IMR-90 (cell line): Measurements from ENCODE around the gene GRIN2A. TPM values are rescaled to one million over a fixed set of nuclear protein-coding genes. Genes with fewer than 3 reads are reported as not detected.

ENCODE experiments used
- ATAC-seq: fragments of 200-7000 bp; cut with Tn5 transposase; 2 replicates; pipeline ENCODE4 v1.9.1; 2020; ENCODE audit warnings: low read depth, mild to moderate bottlenecking, moderate library complexity
- BruUV-seq: library from RNA; stranded (reverse); fragments of 400-500 nt; replicated peaks from 2 replicates; lab custom pipeline; 2021; lab: Mats Ljungman, UMichigan
- CTCF ChIA-PET: fragments of 300-600 bp; formaldehyde crosslinking; extraction: SDS; loops from one replicate; lab custom pipeline; 2021; ENCODE audit warnings: antibody characterized with exemption; lab: Yijun Ruan, JAX
- POLR2A ChIA-PET: fragments of 300-600 bp; sonication (Branson Sonifier 250); formaldehyde crosslinking; loops from one replicate; lab custom pipeline; 2022; ENCODE audit warnings: antibody characterized with exemption; ENCODE audit not compliant: unreplicated experiment; lab: Charles Lee
- DNase-seq: peaks from one replicate; pipeline ENCODE4 v3.0.0; 2013
- H2AFZ ChIP-seq: replicated peaks from 2 replicates; pipeline ENCODE3; 2013; ENCODE audit warnings: low read length, mild to moderate bottlenecking; ENCODE audit not compliant: poor library complexity
- H2AK5ac ChIP-seq: 2 replicates; pipeline ENCODE4 v1.6.1; 2013; ENCODE audit warnings: low read depth, low read length, inconsistent platforms
- H2AK9ac ChIP-seq: replicated peaks from 2 replicates; pipeline ENCODE3; 2013; ENCODE audit warnings: mild to moderate bottlenecking, low read depth, low read length, moderate library complexity; ENCODE audit not compliant: poor library complexity
- H2BK120ac ChIP-seq: 2 replicates; pipeline ENCODE4 v1.6.1; 2013; ENCODE audit warnings: low read depth, low read length, inconsistent platforms
- H2BK15ac ChIP-seq: 3 replicates; pipeline ENCODE4 v1.6.1; 2013; ENCODE audit warnings: low read depth, low read length, inconsistent platforms
- H2BK20ac ChIP-seq: 2 replicates; pipeline ENCODE4 v1.6.1; 2013; ENCODE audit warnings: low read depth, mild to moderate bottlenecking, inconsistent platforms, low read length, moderate library complexity
- H2BK5ac ChIP-seq: 2 replicates; pipeline ENCODE4 v1.6.1; 2013; ENCODE audit warnings: mild to moderate bottlenecking, low read depth, low read length, inconsistent platforms; ENCODE audit not compliant: poor library complexity, severe bottlenecking
- H3K14ac ChIP-seq: replicated peaks from 2 replicates; pipeline ENCODE4 v1.6.1; 2013; ENCODE audit warnings: low read depth, low read length, inconsistent platforms
- H3K18ac ChIP-seq: 2 replicates; pipeline ENCODE4 v1.6.1; 2013; ENCODE audit warnings: low read depth, low read length, control low read depth
- H3K23ac ChIP-seq: 2 replicates; pipeline ENCODE4 v1.6.1; 2013; ENCODE audit warnings: low read depth, low read length, inconsistent platforms
- H3K27ac ChIP-seq: 2 replicates; pipeline ENCODE4 v1.5.1; 2013; ENCODE audit warnings: mild to moderate bottlenecking, control low read depth, low read length; ENCODE audit not compliant: insufficient read depth
- H3K27me3 ChIP-seq: 2 replicates; pipeline ENCODE4 v1.6.1; 2013; ENCODE audit warnings: low read length; ENCODE audit not compliant: control insufficient read depth, insufficient read depth
- H3K36me3 ChIP-seq: 2 replicates; pipeline ENCODE4 v1.6.1; 2013; ENCODE audit warnings: low read length, mixed read lengths; ENCODE audit not compliant: control insufficient read depth, insufficient read depth
- H3K4ac ChIP-seq: 2 replicates; pipeline ENCODE4 v1.6.1; 2013; ENCODE audit warnings: low read depth, low read length, inconsistent platforms
- H3K4me1 ChIP-seq: 2 replicates; pipeline ENCODE4 v1.6.1; 2013; ENCODE audit warnings: low read length, mixed read lengths; ENCODE audit not compliant: control insufficient read depth, insufficient read depth
- H3K4me2 ChIP-seq: 2 replicates; pipeline ENCODE4 v1.6.1; 2013; ENCODE audit warnings: low read depth, mild to moderate bottlenecking, control low read depth, low read length, moderate library complexity
- H3K4me3 ChIP-seq: 2 replicates; pipeline ENCODE4 v1.5.1; 2013; ENCODE audit warnings: low read depth, mild to moderate bottlenecking, control low read depth, low read length, moderate library complexity; ENCODE audit not compliant: insufficient read depth
- H3K56ac ChIP-seq: 2 replicates; pipeline ENCODE4 v1.6.1; 2013; ENCODE audit warnings: low read length, inconsistent platforms; ENCODE audit not compliant: insufficient read depth; ENCODE audit errors: extremely low read depth
- H3K79me1 ChIP-seq, 2 experiments: 2 replicates each; pipeline ENCODE4 v1.6.1; 2013; ENCODE audit warnings: low read length in 2 of 2, inconsistent platforms in 1 of 2, low read depth in 1 of 2
- H3K9ac ChIP-seq: 2 replicates; pipeline ENCODE4 v1.6.1; 2013; ENCODE audit warnings: low read depth, low read length, control low read depth
- H3K9me1 ChIP-seq: 2 replicates; pipeline ENCODE4 v1.6.1; 2013; ENCODE audit warnings: low read length, inconsistent platforms; ENCODE audit not compliant: insufficient read depth
- H3K9me3 ChIP-seq: 2 replicates; pipeline ENCODE4 v1.6.1; 2013; ENCODE audit warnings: low read length; ENCODE audit not compliant: control insufficient read depth, insufficient read depth
- H4K20me1 ChIP-seq: 2 replicates; pipeline ENCODE4 v1.6.1; 2013; ENCODE audit warnings: low read length, inconsistent platforms; ENCODE audit not compliant: insufficient read depth
- H4K5ac ChIP-seq: 2 replicates; pipeline ENCODE4 v1.6.1; 2013; ENCODE audit warnings: mild to moderate bottlenecking, low read depth, low read length, control low read depth
- H4K8ac ChIP-seq, 2 experiments: 2 replicates each; pipeline ENCODE4 v1.6.1; 2013; ENCODE audit warnings: low read depth in 2 of 2, low read length in 2 of 2, control low read depth in 1 of 2, inconsistent platforms in 1 of 2
- H4K91ac ChIP-seq: 2 replicates; pipeline ENCODE4 v1.6.1; 2013; ENCODE audit warnings: low read depth, low read length, inconsistent platforms; ENCODE audit not compliant: insufficient read depth
- FOS ChIP-seq: fragments of 150-350 bp; IDR thresholded peaks from 2 replicates; pipeline ENCODE4 v1.6.1; 2016; ENCODE audit warnings: low read depth, low read length
- MAFK ChIP-seq: IDR thresholded peaks from 2 replicates; pipeline ENCODE4 v1.6.1; 2012; ENCODE audit warnings: low read depth, low read length, improper control_type of control experiment
- MAZ ChIP-seq: IDR thresholded peaks from 2 replicates; pipeline ENCODE4 v1.6.1; 2012; ENCODE audit warnings: low read depth, mild to moderate bottlenecking, low read length, improper control_type of control experiment, moderate library complexity, borderline replicate concordance
- WGBS, 2 experiments: methylation state at CpG; one replicate each; pipeline versions ENCODE4 v1.1.5 to v1.1.7; 2013; ENCODE audit warnings: missing lambda C conversion rate in 2 of 2; ENCODE audit not compliant: insufficient read length in 1 of 2; ENCODE audit errors: extremely low coverage in 2 of 2; 5-methylcytosine and 5-hydroxymethylcytosine counted together
- dilution Hi-C: fragments of 300-500 bp; cut with HindIII; formaldehyde crosslinking; loops from one replicate; pipeline ENCODE4 v1.14.3; 2018; ENCODE audit warnings: low sequenced_read_pairs; ENCODE audit not compliant: unreplicated experiment
- in situ Hi-C: fragments of 300-500 bp; cut with MboI; formaldehyde crosslinking; loops from 3 replicates; pipeline ENCODE4 v1.14.3; 2019; ENCODE audit warnings: low sequenced_read_pairs, inconsistent platforms, mixed read lengths
- intact Hi-C: fragments of 100-400 bp; cut with micrococcal nuclease; formaldehyde crosslinking; loops from 2 replicates; pipeline ENCODE4 v1.10.0; 2022
- polyA plus RNA-seq, 3 experiments: library from polyadenylated mRNA; depleted of rRNA; stranded (reverse); fragments of >200 nt; gene quantifications; 2 replicates each; pipeline ENCODE4 v1.2.3, GENCODE V29; 2012; ENCODE audit warnings: low replicate concordance in 1 of 3
- total RNA-seq: library from RNA; depleted of rRNA; stranded (reverse); fragments of >200 nt; gene quantifications from 2 replicates; pipeline ENCODE4 v1.2.3, GENCODE V29; 2012

Gene GRIN2A
- total and polyA plus RNA-seq, 2 of the 4 experiments (the other 2 are of a cell fraction), result under 0.01 TPM; not detected in 1

GRCh38 chr16:9911231-9911630 is 271.0 kb downstream of the GRIN2A start:
- Histone ChIP-seq H3K9me1 (no peaks in the 10 kb centered on the region), H3K14ac (no peak overlapping the region), H4K8ac (no peak overlapping the region), H3K18ac (no peak overlapping the region), H3K27me3 (no peaks in the 10 kb centered on the region), H4K91ac (no peak overlapping the region), H3K9ac (no peak overlapping the region), H3K79me1 (no peaks in the 10 kb centered on the region), H3K4me2 (no peak overlapping the region), H4K20me1 (no peaks in the 10 kb centered on the region), H2AK9ac (no peak overlapping the region), H2BK15ac (no peak overlapping the region), H3K4me3 (no peak overlapping the region), H2AFZ (no peak overlapping the region), H3K56ac (no peak overlapping the region), H4K5ac (no peak overlapping the region), H2AK5ac (no peak overlapping the region), H3K4ac (no peak overlapping the region), H2BK120ac (no peak overlapping the region), H2BK5ac (no peak overlapping the region), H3K23ac (no peak overlapping the region), H3K36me3 (no peaks in the 10 kb centered on the region), H2BK20ac (no peak overlapping the region), H3K9me3 (peaks cover 12% of the 10 kb centered on the region), H3K27ac (no peak overlapping the region), H3K4me1 (no peaks in the 10 kb centered on the region)
- TF ChIP-seq FOS, result no peak
- no peak for TF ChIP-seq MAZ
- 0 out of 2 replicates have a peak, but pooled peaks have one; percentile 21 for TF ChIP-seq MAFK
- ChIA-PET POLR2A (no interaction called here), CTCF (no interaction called here)
- WGBS, 2 experiments, result no CpG with 5 or more reads among the region's 4 CpGs
- ATAC-seq (no peak), DNase-seq (no peak)
- no TSS peak for BruUV-seq
- dilution Hi-C loops (no loop called here), in situ Hi-C loops (no loop called here), intact Hi-C loops (no loop called here)
